ENCODE results near the gene BRD7.

DNA sequence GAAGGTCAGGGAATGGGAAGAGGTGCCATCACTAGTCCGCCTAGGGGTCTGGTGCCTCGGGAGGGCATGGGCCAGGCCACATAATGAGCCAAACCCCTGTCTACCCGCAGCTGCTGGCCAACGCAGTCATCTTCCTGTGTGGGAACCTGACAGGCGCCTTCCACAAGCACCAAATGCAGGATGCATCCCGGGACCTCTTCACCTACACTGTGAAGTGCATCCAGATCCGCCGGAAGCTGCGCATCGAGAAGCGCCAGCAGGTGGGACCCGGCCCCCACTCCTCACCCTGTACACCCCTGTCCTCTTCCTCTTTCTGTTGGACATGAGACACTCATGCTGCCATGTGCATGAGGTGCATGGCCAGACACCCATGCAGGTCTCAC, 76.2 kb downstream of the BRD7 start:
- TF ChIP-seq, protein P1, sequence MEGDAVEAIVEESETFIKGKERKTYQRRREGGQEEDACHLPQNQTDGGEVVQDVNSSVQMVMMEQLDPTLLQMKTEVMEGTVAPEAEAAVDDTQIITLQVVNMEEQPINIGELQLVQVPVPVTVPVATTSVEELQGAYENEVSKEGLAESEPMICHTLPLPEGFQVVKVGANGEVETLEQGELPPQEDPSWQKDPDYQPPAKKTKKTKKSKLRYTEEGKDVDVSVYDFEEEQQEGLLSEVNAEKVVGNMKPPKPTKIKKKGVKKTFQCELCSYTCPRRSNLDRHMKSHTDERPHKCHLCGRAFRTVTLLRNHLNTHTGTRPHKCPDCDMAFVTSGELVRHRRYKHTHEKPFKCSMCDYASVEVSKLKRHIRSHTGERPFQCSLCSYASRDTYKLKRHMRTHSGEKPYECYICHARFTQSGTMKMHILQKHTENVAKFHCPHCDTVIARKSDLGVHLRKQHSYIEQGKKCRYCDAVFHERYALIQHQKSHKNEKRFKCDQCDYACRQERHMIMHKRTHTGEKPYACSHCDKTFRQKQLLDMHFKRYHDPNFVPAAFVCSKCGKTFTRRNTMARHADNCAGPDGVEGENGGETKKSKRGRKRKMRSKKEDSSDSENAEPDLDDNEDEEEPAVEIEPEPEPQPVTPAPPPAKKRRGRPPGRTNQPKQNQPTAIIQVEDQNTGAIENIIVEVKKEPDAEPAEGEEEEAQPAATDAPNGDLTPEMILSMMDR (IDR thresholded peaks at IDR 0.05), result no peak
- TF ChIP-seq POLR2A (IDR thresholded peaks at IDR 0.05), result no peak

Data from Peyer's patch (tissue), 4 donors.